Peyer's patch (tissue), 4 donors: ENCODE data around the gene HAUS3. TPM values are rescaled to one million over a fixed set of nuclear protein-coding genes. Genes with fewer than 3 reads are reported as not detected.
"Not testable (repeated sequence)": the region's sequence is repeated elsewhere in the genome, so short reads cannot be mapped to it uniquely, and the experiment has no call there.

Experiments used
- DNase-seq, 3 donors: peaks; one replicate each; pipeline ENCODE4 v3.0.0-alpha.2; 2017 to 2019
- H3K27ac ChIP-seq, 4 donors: fragments of 200-600 bp; sonication (generic); one replicate each; pipeline ENCODE4 v1.5.1; 2016 to 2019
- H3K27me3 ChIP-seq, 2 donors: fragments of 200-600 bp; sonication (generic); one replicate each; pipeline ENCODE4 v1.5.1; 2019
- H3K36me3 ChIP-seq, 3 donors: fragments of 200-600 bp; sonication (generic); one replicate each; pipeline ENCODE4 v1.5.1; 2016 to 2019
- H3K4me1 ChIP-seq, 4 donors: fragments of 200-600 bp; sonication (generic); one replicate each; pipeline ENCODE4 v1.5.1; 2016 to 2019
- H3K4me3 ChIP-seq, 4 donors: fragments of 200-600 bp; sonication (generic); 1 replicate in 3 of 4; 2 replicates in 1 of 4; pipeline ENCODE4 v1.5.1; 2016 to 2019; ENCODE audit warnings: mild to moderate bottlenecking in 1 of 4
- H3K9me3 ChIP-seq, 4 donors: fragments of 200-600 bp; sonication (generic); one replicate each; pipeline ENCODE4 v1.5.1; 2016 to 2019; ENCODE audit warnings: mild to moderate bottlenecking in 1 of 4
- CTCF ChIP-seq, 6 experiments: fragments of 450-650 bp in 4 of 6; fragments of 200-600 bp in 2 of 6; sonication (generic) in 1 of 6; IDR thresholded peaks; one replicate each; pipeline ENCODE4 v1.5.1; 2017 to 2019; ENCODE audit warnings: antibody characterized with exemption in 6 of 6, mild to moderate bottlenecking in 3 of 6, moderate library complexity in 1 of 6
- POLR2A ChIP-seq, 2 donors: fragments of 450-650 bp; IDR thresholded peaks; one replicate each; pipeline ENCODE4 v1.5.1; 2017; ENCODE audit warnings: antibody characterized with exemption in 2 of 2, mild to moderate bottlenecking in 2 of 2, moderate library complexity in 2 of 2
- total RNA-seq, 4 donors: library from RNA; depleted of rRNA; stranded (reverse); fragments of >200 nt; gene quantifications; one replicate each; pipeline ENCODE4 v1.1.0, GENCODE V29; 2016

HAUS3 gene
- total RNA-seq, 4 donors from 2014 or later: 8.6 to 11.6 (median 9.0) TPM

GRCh38 chr4:2276581-2277325 is 34.8 kb upstream of the HAUS3 start:
- no peak for DNase-seq
- Histone ChIP-seq H3K27me3 (no peaks in the 10 kb centered on the region), H3K27ac (no peak overlapping the region), H3K4me3 (no peak overlapping the region), H3K9me3 (no peaks in the 10 kb centered on the region), H3K4me1 (peaks cover 0 to 3% (median 0%) of the 10 kb centered on the region in 4 donors), H3K36me3 (peaks cover 0 to 11% (median 0%) of the 10 kb centered on the region in 3 donors)
- no peak for TF ChIP-seq CTCF (IDR thresholded peaks at IDR 0.05)
- TF ChIP-seq POLR2A (IDR thresholded peaks at IDR 0.05): no peak

- H3K9me3 ChIP-seq: no peaks in the 10 kb centered on the region
- no peak for DNase-seq
These were observed 33.8 kb upstream of the HAUS3 start for GRCh38 chr4:2275546-2276251.

GRCh38 chr4:2275044-2275397 is 33.1 kb upstream of the HAUS3 start:
- H3K36me3 ChIP-seq: peaks cover 0 to 23% (median 0%) of the 10 kb centered on the region in 3 donors
- not testable (repeated sequence) for H3K4me3 ChIP-seq, DNase-seq, H3K27me3 ChIP-seq, H3K27ac ChIP-seq, H3K4me1 ChIP-seq, H3K9me3 ChIP-seq

More at GRCh38 chr4:2275546-2276251, 33.8 kb upstream of the HAUS3 start:
- TF ChIP-seq POLR2A (IDR thresholded peaks at IDR 0.05) (no peak), CTCF (IDR thresholded peaks at IDR 0.05) (no peak)
- H3K27ac ChIP-seq: no peak overlapping the region
- H3K4me1 ChIP-seq: no peaks in the 10 kb centered on the region
- peaks cover 0 to 17% (median 0%) of the 10 kb centered on the region in 3 donors for H3K36me3 ChIP-seq
- H3K4me3 ChIP-seq: no peak overlapping the region
- H3K27me3 ChIP-seq: no peaks in the 10 kb centered on the region

GRCh38 chr4:2274320-2275043 is 32.6 kb upstream of the HAUS3 start:
- no peak overlapping the region for H3K27ac ChIP-seq
- no peaks in the 10 kb centered on the region for H3K27me3 ChIP-seq
- no peak for DNase-seq
- H3K9me3 ChIP-seq: no peaks in the 10 kb centered on the region
- no peak for TF ChIP-seq POLR2A (IDR thresholded peaks at IDR 0.05)
- no peak for TF ChIP-seq CTCF (IDR thresholded peaks at IDR 0.05)
- H3K4me3 ChIP-seq: no peak overlapping the region
- peaks cover 0 to 23% (median 0%) of the 10 kb centered on the region in 3 donors for H3K36me3 ChIP-seq
- no peaks in the 10 kb centered on the region for H3K4me1 ChIP-seq

GRCh38 chr4:2273657-2274319 is 31.9 kb upstream of the HAUS3 start:
- no peak for TF ChIP-seq POLR2A (IDR thresholded peaks at IDR 0.05)
- Histone ChIP-seq H3K27me3 (no peaks in the 10 kb centered on the region), H3K9me3 (no peaks in the 10 kb centered on the region), H3K36me3 (peaks cover 0 to 23% (median 0%) of the 10 kb centered on the region in 3 donors), H3K27ac (no peak overlapping the region), H3K4me1 (no peaks in the 10 kb centered on the region), H3K4me3 (no peak overlapping the region)
- no peak for DNase-seq

GRCh38 chr4:2273221-2273620 is 31.3 kb upstream of the HAUS3 start:
- peaks cover 0 to 23% (median 0%) of the 10 kb centered on the region in 3 donors for H3K36me3 ChIP-seq
- H3K9me3 ChIP-seq: no peaks in the 10 kb centered on the region
- no peaks in the 10 kb centered on the region for H3K27me3 ChIP-seq
- DNase-seq: no peak
- H3K4me3 ChIP-seq: no peak overlapping the region
- H3K27ac ChIP-seq: no peak overlapping the region
- no peak for TF ChIP-seq POLR2A (IDR thresholded peaks at IDR 0.05)
- TF ChIP-seq CTCF (IDR thresholded peaks at IDR 0.05): no peak
- H3K4me1 ChIP-seq: no peaks in the 10 kb centered on the region
